Endothelial cell of umbilical vein (primary cell): ENCODE data around the gene SOCS7.

Experiments
- CTCF ChIP-seq, 2 donors: IDR thresholded peaks; 1 replicate in 1 of 2; 2 replicates in 1 of 2; pipeline ENCODE4 v1.5.1; 2011; ENCODE audit warnings: low read length in 2 of 2, mild to moderate bottlenecking in 2 of 2, moderate library complexity in 2 of 2, control low read depth in 1 of 2, inconsistent platforms in 1 of 2, low read depth in 1 of 2; ENCODE audit not compliant: insufficient read depth in 1 of 2; ENCODE audit errors: extremely low read depth in 1 of 2
- EZH2 ChIP-seq: IDR thresholded peaks from 2 replicates; pipeline ENCODE4 v1.6.1; 2012; ENCODE audit warnings: borderline replicate concordance, low read depth, mild to moderate bottlenecking, moderate library complexity, low read length, inconsistent platforms; ENCODE audit not compliant: severe bottlenecking
- POLR2A ChIP-seq: IDR thresholded peaks from 2 replicates; pipeline ENCODE4 v1.6.1; 2012; ENCODE audit warnings: low read depth, mild to moderate bottlenecking, control low read depth, low read length
- POLR2AphosphoS5 ChIP-seq: IDR thresholded peaks from 2 replicates; pipeline ENCODE4 v1.6.1; 2012; ENCODE audit warnings: low read depth, mild to moderate bottlenecking, control low read depth, low read length, moderate library complexity; ENCODE audit not compliant: insufficient read depth

GRCh38 chr17:38350035-38350434 lies 1.6 kb upstream of the SOCS7 start:
- no peak for TF ChIP-seq CTCF (IDR thresholded peaks at IDR 0.05; ENCODE audit: extremely low read depth in 1 of 2, insufficient read depth in 1 of 2, low read depth in 1 of 2, low read length in 2 of 2)
- no peak for TF ChIP-seq POLR2AphosphoS5
- no peak for TF ChIP-seq EZH2
- TF ChIP-seq POLR2A, result no peak
